ENCODE data around the gene REXO5.

DNA sequence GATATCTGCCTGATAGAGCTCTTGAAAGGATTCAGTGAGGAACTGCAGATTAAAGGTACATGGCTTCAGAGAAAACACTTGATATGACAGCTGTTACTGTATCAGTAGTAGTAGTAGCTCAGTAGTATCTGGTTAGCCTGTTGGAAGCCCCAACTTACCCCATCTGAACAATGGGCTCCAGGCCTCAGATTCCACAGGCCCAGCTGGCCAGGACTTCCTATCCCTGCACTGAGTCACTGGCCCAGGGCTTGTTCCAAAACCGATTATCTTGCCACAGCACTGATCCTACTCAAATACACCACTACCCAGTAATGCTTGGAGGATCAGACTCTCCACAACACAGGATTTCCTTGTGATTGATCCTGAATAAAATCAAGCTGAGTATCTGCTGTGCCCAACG is 61.3 kb downstream of the REXO5 start:
- TF ChIP-seq, protein P1, sequence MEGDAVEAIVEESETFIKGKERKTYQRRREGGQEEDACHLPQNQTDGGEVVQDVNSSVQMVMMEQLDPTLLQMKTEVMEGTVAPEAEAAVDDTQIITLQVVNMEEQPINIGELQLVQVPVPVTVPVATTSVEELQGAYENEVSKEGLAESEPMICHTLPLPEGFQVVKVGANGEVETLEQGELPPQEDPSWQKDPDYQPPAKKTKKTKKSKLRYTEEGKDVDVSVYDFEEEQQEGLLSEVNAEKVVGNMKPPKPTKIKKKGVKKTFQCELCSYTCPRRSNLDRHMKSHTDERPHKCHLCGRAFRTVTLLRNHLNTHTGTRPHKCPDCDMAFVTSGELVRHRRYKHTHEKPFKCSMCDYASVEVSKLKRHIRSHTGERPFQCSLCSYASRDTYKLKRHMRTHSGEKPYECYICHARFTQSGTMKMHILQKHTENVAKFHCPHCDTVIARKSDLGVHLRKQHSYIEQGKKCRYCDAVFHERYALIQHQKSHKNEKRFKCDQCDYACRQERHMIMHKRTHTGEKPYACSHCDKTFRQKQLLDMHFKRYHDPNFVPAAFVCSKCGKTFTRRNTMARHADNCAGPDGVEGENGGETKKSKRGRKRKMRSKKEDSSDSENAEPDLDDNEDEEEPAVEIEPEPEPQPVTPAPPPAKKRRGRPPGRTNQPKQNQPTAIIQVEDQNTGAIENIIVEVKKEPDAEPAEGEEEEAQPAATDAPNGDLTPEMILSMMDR (IDR thresholded peaks at IDR 0.05) = no peak
- no peak for TF ChIP-seq ZFX (IDR thresholded peaks at IDR 0.05; ENCODE audit: borderline replicate concordance)

Measured in 22Rv1 (cell line).